GM21529 (cell line): ENCODE results near the gene PLXNA4.

Source experiments
- ATAC-seq: cut with Tn5 transposase; IDR thresholded peaks from one replicate; pipeline ENCODE4 v1.9.1; 2021; ENCODE audit not compliant: unreplicated experiment

The PLXNA4 gene

DNA sequence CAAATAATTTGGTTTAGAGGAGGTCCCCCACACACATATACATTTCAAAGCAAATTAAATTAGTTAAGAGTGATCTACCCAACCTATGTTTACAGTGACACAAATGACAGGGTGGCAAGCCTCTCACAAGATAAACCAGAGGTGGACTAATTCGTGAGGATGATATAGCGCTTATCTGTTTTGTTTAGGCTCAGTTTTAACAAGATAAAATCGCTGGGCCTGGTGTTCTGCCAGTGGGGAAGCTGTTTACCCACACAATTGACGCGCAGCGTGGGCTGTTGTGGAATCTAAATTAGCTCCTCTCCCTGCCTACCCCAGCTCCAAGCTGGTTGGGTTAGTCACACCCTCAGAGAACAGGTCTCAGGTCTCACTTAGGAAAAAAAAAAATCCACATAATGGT lies 16.7 kb upstream of the PLXNA4 start:
- no peak for ATAC-seq

DNA sequence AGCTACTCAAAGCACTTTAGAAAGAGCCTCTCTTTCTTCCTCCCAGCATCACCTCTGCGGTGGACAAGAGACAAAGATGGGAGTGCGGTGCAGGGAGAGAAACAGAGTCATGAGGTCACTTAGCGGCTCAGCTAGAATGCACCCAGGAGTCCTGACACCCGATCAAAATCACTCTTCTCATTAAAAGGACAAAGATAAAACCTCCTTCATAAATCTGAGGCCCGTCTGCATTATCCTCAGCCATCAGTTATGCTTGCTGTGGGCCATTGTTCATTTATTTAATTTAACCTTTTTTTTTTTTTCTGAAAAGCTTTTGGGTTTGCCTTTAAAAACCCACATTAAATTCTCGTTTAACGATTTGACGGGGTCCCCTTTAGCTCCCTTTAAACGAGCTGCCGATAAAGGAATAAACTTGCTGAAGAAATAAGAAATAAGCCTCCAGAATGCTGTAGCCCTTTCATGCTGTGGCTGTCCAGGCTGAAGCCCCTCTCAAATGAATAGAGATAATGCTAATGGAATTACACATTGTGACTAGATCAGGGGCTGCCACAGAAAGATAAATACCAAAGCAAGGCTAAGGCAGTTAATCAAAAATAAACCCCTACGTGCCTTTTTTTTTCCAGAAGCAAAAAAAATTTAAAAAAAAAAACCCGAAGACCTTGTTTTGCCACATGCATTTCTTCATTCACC lies 16.1 kb upstream of the PLXNA4 start:
- ATAC-seq, result no peak

DNA sequence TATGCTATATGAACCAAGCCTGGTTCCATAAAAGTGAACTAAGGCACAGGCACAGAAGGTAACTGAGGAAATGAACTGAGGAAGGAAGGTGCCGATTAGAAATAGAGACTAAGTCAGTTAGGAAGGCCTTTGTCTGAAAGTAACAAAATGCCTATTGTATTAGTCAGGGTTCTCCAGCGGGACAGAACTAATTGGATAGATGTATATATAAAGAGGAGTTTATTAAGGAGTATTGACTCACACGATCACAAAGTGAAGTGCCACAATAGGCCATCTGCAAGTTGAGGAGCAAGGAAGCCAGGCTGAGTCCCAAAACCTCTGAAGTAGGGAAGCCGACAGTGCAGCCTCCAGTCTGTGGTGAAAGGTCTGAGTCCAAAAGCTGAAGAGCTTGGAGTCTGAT lies 13.9 kb upstream of the PLXNA4 start:
- no peak for ATAC-seq

DNA sequence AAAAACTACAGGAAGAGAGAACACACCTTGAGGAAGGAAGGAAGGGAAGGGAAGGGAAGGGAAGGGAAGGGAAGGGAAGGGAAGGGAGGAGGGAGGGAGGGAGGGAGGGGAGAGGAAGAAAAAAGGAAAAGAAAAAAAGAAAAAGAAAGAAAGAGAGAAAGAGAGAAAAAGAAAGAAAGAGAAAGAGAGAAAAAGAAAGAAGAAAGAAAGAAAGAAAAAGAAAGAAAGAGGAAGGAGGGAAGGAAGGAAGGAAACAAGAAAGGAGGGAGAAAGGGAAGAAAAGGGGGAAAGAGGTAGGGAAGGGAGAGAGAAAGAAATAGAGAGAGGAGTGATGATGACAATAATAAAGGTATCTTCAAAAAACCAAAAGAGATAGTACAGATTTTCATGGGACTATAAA lies 12.3 kb upstream of the PLXNA4 start:
- ATAC-seq, result no peak

DNA sequence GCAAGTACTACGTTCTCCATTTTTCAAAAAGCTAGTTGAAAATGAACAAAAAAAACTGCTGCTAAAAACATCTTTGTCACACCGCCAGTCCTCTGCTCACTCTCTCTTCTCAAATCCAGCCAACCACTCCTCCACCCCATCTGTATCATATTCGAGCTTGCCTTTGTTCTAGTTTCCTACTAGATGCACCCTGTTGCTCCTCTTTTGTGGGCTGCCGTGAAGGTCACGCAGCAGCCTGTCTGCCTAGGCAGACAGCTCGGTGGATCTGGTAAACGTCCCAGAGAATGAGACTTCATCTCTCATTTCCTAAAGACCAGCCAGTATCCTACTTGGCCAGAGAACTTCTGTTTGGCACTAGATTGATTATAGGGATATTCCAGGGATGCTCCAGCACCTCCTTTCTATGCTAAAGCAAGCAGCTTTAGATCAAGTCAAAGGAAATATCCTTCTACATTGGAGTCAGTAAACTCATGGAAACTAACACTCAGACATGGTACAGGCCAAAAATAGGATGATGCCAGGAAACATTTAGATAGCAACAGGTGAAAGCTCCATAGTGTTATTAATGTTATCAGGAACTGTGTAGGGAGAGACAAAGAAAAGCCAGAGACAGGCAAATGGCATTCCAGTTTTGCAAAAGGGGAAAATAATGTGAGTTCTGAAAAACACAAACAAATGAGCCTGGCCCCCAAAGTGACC lies 8.7 kb upstream of the PLXNA4 start:
- ATAC-seq, result no peak

DNA sequence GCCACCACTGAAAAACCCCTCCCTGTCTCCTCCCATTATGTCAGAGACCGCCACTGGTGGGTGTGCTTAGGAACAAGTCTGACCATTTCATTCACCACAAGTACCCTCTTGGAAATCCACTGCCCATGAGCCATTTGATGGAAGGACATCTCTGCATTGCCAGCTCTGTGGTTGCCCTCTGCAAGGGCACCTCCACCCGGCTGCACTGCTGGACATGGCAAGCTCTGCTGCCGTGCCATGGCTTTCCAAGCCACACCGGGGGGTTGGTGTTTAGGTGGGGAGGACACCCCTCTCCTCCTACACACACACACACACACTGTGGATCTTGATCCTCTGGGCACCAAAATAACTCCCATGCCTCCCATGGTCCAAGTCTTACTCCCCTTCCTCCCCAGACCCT lies 5.2 kb upstream of the PLXNA4 start:
- no peak for ATAC-seq

DNA sequence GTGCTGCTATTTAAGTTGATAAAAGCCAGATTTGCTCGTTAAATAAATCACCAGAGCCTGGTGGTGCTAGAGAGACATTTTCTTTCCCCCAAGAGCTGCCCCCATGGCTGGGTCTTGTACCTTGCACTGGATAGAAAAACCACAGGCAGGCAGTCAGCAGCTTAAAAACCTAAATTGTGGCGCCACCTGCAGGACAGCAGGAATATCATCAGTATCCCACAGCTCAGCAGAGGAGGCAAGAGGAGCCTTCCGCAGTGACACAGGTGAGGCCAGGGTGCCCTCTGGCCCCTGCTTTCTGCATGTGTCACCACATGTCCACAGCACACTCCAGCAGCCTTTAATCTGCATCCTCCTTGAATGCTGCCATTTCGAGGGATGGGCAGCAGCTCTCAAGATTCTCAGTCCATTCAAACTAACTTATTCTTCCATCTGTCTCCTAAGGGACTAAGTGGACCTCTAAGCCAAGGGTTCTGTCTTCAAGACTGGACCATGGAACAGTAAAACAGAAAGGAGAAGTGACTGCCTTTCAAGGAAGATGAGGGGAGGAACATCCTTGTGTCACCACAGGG lies 4.5 kb upstream of the PLXNA4 start:
- peak; percentile 77 for ATAC-seq

DNA sequence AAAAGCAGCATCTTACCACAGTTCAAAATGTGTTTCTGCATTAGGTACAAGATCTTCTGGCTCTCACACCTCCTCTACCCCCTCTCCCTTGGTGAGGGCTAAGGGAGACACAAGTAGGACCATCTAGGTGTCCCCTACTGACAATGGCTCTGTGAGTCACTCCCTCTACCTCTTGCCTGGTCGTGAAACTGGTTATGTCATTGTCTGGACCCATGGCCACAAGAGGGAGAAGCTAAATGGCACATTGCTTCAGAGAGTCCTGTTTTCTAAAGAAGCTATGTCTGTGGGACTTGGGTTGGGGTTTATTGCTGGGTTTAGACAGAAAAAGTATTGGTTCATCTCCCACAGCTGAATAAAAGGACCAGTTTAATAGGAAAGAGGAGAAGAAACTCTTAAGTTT lies 4.0 kb upstream of the PLXNA4 start:
- ATAC-seq, result no peak

DNA sequence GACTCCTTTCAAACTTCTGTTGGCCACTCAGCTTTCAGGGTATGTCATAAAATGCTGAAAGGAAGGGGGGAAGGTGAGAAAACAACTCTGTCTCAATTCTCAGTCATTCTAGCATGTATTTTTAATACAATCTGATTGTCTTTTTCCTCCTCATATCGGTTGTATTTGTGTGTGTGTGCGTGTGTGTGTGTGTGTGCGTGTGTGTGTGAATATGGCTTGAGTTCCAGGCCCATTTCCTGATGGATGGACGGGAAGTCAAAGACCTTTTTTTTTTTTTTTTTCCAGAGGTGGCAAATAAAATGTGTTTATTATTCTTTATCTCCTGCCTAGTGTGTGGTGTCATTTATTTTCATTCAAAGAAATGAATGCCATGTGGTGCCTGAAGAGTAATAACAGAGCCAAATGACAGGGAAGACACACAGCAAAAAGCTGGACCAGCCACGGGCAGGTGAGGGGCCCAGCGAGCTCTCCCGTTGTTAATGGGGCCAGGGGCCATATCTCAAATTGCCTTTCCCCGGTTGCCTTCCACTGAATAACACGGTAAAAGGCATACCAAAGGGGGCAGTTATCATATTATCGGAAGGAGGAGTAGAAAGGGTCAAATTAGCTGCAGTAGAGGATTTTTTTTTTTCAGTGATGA lies 3.1 kb upstream of the PLXNA4 start:
- no peak for ATAC-seq

DNA sequence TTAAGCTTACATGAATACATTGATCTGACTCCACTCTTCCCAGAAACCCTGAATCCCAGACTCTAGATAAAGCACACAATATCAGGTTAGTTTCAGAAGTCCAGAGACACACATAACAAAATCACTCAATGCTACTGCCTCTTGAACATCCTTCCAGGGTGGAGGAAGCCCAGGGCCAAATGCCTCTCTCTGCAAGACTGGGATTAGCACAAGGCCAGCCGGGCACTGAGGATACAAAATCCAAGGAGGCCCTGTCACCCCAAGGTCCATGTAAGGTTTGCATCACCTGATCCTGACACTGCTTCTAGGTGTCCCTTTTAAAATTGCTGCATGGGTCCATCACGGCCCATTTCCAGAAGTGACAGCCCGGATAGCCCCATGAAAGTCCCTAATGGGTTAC lies 2.6 kb upstream of the PLXNA4 start:
- no peak for ATAC-seq

DNA sequence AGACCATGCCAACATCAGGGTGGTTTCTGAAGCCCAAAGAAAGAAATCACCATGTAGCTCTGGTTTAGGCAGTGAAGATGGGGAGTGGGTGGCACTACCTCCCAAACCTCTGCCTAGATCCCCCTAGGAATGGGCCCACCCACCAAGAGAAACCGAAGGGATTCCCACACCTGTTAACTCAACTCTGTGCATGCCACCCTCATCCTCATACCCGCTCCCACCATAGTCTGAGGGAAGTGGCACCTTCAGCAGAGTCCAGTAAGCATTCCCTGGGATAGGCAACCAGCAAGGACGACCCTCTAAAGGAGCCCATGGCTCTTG lies 1.7 kb upstream of the PLXNA4 start:
- ATAC-seq, result no peak

DNA sequence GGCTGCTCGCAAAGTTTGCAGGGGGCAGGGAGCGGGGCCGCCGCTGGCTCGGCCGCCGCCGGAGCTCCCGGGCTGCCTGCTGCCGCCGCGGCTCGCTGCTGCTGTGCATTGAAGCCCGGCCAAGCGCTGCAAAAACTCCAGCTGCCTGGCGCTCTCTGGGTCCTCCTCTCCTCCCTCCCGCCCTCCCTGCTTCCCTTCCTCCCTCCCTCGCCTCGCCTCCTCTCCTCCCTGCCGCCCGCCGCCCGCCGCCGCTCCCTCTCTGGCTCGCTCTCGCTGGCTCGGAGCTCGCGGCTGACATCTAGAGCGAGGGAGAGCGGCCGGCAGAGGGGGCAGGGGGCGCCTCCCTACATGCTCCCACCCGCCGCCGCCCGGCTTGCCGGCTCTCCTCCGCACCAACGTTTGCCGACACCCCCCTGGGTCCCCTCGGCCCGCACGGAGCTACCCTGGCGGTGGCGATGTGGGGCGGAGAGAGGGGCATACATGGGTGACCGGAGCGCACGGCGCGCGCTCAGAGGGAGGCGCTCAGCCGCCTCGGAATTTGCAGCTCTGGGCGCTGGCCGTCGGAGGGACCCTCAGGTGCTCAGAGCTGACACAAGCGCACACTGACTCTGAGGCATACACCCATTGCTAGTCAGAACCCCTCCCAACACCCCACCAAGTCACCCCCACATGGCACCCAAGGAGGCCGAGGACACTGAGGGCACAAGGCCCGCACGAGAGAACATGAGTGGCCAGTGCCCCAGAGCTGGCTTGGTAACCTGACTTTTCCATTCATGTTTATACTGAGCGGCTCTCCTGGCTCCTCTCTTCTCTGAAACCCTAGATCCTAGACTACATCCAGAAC lies 1.2 kb upstream of the PLXNA4 start:
- ATAC-seq, result no peak

DNA sequence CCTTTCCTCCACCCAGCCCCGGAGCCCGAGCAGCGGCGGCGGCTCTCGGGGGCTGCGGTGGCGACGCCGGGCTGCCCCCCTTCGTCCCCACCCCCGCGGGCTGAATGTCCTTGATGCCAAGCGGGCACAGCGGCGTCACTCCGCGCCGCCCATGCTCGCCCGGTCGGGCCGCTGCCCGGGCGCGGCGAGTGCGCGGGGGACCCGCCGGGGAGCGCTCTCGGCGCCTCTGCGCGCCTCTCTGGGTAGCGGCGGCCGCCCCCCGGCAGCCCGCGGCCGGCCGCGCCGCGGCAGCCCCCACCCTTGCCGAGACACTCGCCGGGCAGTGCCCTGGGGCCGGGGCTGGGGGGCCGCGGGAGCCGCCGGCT lies 433 bp upstream of the PLXNA4 start:
- no peak for ATAC-seq

DNA sequence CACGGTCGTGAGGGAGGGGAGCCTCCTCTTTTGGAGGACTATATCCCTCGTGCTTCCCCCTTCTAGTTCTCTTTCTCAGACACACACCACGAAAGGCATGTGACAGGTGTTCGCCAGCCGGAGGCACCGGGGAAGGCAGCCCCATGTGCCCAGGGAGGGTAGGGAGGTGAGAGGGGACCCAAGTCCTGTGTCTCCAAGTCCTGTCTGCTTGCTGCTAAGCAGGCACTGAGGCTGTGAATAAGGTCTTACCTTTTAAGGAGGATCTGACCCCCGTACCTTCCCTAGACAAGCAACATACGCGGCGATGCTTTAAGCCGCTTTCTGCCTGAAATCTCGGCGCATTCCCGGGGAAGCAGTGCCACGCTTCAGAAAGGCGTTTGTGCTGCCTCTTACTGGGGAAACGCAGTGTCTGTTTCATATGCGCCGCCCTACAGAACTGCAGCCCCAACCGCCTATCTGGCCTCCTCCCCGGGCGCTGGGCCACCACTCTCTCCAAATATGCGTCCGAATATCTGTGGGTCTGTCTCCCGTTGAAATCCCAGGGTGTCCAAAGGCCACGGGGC lies 770 bp downstream of the PLXNA4 start:
- no peak for ATAC-seq

DNA sequence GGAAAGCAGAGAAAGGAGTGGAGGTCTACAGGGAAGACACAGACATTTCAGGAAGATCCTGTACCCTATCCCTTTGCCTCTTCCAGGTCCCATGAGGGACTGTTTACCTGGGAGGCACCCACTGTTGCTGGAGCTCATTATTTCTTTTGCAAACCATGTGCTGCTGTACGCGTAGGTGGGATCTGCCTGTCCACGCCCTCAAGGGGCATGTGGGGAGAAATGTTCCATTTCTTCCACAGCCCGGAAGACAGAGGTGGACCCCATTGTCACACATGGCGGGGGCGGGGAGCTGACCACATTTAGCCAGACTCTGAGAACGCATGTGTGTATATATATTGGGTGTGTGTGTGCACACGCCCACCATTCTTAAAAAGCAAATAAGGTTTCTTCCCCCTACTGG lies 2.0 kb downstream of the PLXNA4 start:
- no peak for ATAC-seq

DNA sequence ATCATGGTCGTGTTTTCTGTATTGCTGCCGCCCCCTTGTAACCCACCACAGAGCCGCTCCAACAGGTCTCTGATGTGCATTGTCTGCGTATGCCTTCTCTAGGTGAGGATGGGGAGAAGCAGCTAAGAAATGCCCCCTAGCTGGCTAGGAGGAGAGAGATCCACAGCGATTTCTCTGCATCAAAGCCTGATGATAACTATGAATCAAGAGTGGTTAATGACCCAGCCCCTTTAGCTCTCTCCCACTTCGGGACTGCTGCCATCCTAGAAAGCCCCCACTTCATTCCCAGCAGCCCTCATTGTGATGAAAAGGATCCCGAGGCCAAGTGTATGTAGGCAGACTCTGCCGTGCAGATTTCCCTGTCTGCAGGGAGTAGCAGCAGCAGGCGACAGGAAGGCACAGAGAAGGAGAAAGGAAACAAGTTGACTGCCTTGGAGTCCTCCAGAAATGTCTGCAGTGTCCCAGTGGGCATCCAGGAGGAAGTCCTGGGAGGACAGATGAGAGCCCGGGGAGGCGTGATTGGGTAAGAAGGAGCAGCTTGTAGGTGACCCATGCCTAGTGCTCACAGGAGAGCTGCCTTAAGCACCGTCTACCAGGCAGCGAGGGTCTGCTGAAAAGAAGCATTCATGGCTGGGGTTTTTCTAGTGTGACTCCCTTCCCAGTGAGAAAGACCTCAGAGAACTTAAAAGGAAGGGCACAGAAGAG lies 2.9 kb downstream of the PLXNA4 start:
- ATAC-seq, result no peak

DNA sequence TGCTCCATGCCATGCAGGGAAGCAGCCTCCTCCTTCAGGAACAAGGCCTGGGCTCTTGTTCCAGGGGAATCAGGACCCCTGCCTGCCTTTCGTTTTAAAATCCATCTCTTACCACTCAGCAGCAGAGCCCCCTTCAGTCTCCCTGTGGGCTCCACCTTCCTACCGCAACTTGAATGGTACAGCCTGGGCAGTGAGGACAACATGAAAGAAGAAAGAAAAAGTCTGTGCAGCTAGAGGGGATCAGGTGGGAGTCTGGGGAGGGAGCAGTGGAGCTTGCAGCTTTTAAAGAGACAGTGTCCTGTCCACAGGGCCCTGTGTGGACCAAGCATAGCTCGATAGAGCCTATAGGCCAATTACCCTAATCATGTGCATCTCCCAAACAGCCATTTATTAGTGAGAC lies 3.7 kb downstream of the PLXNA4 start:
- ATAC-seq, result no peak

DNA sequence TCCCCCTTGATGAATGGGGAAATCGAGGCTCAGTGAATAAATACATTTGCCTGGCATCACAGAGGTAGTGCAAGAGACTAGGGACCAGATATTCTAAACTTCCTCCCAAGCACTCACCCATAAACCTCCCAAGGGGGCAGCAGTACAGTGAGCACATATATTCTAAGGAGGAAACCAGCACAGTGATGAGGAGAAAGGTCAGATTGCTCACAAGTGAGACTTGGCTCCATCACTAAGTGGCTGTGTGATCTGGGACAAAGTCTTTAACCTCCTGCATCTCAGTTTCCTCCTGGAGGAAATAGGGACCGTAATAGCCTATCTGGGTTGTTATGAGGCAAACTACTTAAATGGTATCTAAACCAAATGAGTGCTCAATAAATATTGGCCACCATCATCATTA lies 4.3 kb downstream of the PLXNA4 start:
- ATAC-seq, result no peak

DNA sequence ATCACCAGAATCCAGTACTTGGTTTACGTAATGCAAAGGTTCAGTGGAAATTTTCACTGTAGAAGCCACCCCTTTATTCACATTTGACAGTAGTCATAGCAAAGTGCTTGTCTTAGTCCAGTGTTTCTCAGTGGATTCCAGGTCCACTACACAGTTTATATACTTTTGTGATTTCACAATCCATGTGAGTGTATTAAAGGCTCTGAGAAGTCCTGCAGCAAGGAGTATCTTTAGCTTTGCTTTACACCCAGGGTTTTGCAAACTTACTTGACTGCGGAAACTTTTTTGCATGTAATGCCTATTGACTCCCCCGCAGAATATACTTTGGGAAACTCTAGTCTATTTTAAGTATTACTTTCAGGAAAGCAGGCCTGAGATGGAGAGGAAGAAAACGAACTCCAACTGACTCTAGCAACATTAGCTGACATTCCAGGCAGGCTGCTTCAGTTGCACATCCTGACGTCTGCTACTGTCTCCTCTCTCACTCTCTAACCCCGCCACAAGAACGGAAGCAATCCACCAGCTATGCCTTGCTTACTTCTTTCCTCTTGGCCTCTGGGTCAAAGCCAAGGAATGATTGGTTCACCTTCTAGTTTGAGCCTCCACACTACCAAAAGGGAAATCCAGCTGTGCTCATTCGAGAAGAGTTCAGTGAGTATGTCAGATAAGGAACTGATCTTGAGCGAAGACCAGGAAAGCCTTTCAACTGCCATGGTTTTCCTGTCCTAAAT lies 6.2 kb downstream of the PLXNA4 start:
- ATAC-seq, result no peak

DNA sequence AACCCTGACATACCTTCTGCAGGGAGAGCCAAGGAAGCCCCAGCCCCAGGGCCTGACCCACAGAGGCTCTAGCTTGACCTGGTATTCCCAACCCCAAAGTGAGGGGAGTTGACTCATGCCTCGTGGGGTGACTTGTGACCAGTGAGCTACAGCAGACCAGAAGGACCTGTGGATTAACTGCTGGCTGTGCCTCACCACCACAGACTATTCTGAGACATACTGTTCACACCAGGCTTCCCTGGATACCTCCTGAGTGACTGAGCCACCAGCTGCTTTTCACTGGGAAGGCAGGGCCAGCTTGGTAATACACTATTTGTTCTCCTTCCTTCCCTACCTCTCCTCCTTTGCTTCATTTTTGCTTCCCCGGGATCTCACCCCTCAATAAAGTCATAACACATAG lies 7.3 kb downstream of the PLXNA4 start:
- no peak for ATAC-seq
